ENCODE data around the gene EPM2A.

Gene EPM2A

DNA sequence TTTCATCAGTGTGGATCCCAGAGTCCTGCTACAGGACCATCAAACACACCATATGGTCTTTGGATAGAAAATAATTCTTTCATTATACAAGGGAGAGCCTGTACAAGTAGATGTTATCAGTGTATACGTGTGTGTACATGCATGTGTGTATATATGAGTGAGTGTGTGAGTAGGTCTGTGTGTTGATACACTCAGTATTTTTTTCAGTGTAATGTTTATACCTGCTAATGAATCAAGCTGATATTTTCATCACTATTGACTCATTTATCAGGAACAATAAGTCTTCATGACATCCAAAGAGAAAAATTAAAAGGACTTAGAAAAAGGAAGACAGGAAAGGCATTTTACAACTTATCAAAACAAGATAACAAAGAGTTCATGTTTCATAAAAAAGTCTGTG, 66.5 kb downstream of the EPM2A start:
- DNase-seq, result no peak

DNA sequence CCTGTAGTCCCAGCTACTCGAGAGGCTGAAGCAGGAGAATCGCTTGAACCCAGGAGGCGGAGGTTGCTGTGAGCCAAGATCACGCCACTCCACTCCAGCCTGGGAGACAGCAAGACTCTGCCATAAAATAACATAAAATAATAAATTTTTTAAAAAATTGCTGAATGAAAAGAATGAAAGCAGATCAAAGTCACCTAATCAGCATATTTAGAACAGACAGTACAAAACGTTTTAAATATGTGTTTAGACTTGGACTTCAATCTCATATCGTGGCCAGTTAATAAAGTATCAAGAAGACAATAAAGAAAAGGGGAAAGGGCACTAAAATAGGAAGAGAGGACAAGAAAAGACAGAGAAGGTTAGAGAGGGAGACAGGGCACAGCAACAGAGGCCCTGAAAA, 74.6 kb downstream of the EPM2A start:
- no peak for DNase-seq

DNA sequence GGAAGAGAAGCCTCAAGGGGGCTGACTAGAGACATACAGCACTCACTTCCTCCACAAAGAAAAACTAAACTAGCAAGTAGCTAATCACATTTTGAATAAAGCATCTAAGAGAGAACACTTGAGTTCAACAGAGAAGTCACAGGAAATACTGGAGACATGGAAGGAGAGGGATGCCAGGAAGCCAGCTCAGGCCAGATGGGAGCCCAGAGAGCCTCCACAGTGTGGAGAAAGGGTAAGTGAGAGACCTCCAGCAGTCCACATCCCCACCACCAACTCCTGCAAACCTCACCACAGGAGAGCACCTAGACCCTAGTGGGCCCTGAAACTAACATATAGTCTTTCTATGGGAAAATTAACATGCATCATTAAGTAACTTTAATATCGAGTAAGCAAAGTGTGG, 79.2 kb downstream of the EPM2A start:
- DNase-seq, result no peak

DNA sequence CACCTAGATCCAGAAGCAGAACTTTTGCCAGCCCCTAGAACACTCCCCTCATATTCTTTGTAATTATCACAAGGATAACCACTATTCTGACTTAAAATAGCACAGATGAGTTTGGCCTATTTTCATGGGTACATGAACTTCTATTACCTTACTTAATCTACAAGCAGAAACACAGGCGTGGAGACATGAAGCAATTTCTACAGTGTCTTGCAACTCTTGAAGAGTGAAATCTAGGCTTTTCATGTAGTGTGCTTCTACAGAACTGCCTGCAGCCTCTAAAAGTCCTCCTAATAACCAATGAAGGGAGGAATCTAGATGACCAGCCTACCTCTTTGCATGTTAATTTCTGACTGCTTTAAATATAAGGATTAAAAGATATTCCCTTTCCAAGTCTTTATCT, 82.7 kb downstream of the EPM2A start:
- DNase-seq, result no peak

DNA sequence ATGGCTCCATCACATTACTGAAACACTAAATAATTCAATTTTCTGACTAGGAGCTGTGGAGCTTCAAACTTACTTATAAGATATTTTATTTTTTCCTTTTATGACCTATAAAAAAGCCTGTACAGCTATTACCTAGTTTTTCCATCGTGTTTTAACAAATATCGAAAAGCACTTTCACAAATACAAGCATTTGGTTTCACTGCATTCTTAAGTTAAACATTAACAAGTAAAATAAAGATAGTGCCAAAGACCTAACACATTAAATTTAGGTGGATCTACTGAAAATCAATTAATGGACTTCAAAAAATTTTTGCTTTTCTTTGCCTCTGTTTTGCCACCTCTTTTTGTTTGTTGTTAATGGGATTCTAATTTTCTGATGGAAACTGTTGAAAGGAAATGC, 83.3 kb downstream of the EPM2A start:
- DNase-seq, result no peak

DNA sequence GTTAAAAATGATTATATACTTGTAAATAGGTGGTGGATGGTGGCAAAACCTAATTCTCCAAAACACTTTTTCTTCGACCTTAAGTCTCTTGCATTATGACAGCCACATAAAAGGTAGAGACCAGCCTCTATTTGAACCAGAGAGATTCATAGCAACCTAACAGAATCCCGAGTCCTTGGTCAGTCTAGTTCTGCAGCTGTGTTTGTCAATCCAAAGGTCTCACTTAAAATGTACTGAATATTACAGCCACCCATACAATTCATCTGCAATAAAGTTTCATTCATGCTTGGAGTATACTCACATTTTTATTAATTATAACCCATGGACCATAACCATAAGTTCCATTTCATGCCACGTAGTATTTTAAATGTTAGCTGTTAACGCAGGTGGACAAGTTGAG, 87.2 kb downstream of the EPM2A start:
- DNase-seq, result no peak

DNA sequence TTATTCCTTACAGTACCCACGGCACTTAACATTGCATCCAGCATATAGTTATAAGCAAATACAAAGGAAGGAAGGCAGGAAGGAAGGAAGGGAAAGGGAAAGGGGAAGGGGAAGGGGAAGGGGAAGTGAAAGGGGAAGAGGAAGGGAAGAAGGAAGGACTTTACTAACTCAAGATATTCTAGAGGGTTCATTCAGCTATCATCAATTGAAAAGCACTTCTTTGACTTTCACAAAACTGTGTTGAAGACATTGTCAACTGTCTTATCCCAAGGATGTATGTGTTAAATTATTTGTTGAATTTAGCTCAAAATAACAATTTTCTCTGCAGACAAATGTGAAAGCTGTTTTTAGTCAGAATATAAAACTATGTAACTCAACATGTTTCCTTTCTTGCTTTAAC, 87.7 kb downstream of the EPM2A start:
- no peak for DNase-seq

DNA sequence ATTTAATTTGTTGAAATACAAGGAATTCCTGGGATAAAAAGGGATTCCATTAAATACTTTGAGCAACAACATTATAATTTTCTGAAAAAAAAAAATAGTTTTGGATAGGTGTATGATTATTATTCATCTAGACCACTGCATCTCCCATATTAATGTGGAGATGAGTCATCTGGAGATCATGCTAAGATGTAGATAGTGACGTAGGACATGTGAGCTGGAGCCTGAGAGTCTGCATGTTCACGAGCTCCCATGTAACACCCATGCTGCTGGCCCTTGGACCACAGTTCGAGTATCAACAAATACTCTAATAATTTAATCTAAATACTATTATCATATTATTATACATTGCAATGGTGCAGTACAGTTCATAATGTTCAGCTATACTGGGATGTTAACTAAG, 91.6 kb downstream of the EPM2A start:
- DNase-seq, result no peak

DNA sequence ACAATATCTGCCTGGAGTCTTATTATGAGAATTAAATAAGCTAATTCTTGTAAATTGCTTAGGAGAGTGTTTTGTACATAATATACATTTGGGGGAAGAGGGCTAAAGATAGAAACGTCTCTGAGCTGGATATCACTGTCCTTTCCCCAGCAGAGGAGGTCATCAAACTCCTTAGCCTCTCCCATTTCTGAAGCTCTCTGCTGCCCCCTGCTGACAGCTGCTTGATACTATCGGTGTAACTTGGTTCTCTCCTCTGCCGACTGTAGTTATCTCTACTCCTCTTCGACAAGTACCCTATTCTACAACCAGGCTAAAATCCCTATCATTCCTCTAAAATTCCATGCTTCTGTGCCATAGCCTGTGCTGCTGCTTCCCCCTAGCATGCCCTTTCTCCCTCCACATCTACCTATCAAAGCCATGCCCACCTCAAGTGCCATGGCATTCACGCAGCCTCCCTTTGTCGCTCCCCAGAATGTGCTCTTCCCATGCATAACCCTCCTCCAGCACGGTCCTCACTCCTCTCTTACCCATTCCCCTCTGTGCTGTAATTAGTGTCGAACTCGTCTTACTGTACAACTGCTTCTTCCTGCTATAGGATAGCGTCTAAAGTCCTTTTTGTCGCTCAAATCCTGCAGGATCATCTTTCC, 101.2 kb downstream of the EPM2A start:
- peak; percentile 42 for DNase-seq

DNA sequence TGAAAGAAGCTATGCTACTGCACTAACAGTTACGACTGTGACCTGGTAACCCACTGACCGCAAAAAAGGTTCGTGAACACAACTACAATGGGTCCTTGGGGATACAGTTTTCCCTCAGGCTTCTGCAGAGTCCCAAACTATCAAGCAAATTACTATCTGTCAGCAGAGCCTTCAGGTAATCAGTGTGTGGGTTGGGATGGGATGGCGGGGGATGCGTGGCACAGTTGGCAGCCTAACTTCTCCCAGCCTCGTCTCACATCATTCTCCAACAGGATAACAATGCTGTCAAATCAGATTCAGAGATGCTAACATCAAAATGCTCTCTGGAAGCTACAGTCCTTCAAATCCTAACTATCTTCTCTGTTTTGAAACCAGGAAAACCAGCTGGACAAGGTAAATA, 102.3 kb downstream of the EPM2A start:
- no peak for DNase-seq

DNA sequence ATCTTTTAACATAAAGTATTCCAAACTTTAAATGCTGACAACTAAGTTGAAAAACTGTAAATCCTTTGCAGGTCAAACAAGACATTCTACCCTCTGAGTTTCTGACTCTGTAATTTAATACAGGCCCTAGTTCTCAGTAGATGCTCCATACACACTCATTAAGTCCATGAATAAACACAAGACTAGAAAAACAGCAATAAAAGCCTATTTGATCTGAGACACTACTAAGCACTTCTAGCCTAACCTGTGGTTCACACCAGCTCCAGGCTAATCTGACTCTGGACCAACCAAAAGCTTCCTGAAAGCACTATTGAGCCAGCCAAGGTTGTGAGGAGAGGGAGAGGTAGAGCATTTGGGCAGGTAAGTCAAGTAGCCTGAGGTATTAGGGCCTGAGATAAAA, 103.9 kb downstream of the EPM2A start:
- DNase-seq, result peak; percentile 50

DNA sequence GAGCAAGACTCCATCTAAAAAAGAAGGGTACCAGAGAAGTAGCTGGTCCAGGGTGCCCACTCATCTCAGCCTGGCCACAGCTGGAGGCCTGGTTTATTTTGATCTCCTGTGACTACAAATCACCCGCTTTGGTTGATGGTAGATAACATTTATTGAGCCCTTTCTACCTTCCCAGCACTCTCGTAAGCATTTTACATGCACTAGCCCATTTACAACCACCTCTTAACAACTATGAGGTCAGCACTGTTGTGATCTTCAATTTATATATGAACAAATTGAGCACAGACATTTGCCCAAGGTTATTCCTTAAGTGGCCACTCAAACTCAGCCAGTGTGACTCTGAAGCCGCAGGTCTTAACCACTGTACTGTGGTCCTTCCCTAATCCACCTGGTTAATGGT, 104.7 kb downstream of the EPM2A start:
- no peak for DNase-seq

DNA sequence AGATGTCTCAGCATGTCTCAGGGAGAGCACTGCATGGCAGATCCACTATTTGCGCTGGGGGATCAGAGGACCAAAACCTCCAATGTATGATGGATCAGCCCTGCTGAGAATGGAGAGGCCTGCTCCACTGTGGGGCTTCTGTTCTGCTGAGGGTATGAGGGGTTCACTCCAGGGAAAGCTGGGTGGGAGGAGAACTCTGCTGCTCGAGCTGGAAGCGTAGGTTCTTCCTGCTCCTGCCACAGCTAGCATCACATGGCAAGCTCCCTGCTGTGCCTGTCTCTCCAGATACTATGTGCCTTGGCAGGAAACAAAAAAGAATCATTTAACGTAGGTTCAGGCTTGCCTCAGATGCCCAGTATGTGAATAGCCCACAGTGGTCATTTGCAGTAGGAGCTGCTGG, 105.8 kb downstream of the EPM2A start:
- no peak for DNase-seq

DNA sequence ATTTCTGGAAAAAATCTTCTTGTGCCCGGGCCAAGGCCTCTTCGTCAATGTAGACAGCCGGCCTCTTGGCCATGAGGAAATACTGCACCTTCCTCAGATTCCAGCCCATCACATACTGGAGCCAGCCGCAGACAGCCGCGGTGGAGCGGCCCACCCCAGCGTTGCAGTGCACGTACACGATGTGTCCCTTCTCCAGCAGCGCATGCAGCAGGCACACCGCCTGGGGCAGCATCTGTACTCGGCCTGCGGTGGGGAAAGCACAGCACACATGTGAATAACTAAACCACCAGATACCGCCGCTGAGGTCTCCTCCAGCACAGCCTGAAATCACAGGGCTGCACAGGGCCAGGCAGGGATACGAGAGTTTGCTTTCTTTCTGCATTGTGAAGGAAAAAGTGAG, 107.9 kb downstream of the EPM2A start:
- DNase-seq, result no peak

DNA sequence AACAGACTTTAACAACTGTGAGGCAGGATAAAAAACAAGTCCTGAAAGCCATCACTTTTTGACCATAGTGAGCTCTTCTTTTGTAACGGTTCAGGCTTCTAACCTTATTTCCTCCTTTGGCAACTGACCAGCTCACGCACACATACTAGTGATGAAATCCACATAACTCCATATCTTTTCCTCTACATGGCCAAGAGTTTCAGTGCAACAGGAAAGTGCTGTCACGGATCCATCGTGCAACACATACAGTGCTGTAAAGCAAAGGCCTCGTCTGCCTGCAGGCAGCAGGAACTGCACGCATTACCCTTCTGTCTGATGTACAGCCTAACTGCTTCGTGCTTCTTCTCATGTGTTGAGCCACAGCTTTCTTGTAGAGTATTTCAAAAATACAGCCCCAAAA, 108.5 kb downstream of the EPM2A start:
- no peak for DNase-seq

DNA sequence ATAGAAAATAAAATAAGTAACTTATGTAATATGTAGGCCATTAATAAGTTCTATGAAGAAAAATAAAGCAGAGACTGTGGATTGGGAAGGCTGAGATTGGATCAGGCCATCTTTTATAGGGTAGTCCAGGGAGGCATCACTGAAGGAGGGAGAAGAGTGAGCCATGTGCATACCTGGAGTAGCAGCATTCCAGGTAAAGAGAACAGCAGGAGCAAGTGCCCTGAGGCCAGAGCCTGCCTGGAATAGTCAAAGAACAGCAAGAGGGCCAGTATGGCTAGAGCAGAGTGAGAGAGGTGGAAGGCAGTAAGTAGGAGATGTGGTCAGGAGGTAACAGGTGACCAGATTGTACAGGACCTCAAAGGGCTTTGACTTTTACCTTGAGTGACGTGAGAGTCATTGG, 112.1 kb downstream of the EPM2A start:
- DNase-seq, result no peak

DNA sequence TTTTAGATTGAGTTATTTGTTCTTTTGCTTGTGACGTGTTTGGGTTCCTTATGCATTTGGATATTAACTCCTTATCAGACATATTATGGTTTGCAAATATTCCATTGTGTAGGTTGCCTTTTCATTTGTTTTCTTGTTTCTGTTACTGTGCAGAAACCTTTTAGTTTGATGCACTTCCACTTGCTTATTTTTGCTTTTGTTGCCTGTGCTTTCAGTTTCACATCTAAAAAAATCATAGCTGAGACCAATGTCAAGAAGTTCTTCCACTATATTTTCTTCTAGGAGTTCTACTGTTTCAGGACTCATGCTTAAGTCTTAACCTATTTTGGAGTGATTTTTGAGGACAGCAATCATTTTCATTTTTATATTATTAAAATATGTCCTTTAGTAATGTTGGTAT, 113.5 kb downstream of the EPM2A start:
- no peak for DNase-seq

DNA sequence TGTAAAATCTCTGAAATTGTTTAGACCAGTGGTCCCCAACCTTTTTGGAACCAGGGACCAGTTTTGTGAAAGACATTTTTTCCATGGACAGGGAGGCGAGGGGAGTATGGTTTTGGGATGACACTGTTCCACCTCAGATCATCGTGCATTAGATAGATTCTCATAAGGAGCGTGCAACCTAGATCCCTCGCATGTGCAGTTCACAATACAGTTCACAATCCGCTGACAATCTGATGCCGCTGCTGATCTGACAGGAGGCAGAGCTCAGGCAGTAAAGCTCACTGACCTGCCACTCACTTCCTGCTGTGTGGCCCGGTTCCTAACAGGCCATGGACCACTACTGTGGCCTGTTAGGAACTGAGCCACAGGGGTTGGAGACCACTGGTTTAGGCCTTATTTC, 115.2 kb downstream of the EPM2A start:
- no peak for DNase-seq

DNA sequence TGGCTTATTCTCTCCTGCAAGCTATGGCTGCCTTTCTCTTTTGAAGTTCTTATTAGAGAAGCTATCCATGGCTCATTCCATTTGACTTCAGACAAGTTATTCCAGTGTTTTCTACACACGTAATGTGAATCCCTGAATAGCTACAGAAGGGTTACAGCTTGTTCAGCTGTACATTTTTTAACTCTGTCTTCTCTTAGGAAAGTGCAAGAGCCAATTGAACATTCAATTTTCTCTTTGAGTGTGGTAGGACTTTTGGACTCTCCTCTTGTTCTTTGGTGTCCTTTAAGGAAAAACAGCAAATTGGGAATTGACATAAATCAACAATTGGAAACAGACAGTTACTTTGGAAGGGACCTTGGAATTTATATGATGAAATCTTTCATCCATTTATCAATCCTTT, 125.8 kb downstream of the EPM2A start:
- DNase-seq, result no peak

DNA sequence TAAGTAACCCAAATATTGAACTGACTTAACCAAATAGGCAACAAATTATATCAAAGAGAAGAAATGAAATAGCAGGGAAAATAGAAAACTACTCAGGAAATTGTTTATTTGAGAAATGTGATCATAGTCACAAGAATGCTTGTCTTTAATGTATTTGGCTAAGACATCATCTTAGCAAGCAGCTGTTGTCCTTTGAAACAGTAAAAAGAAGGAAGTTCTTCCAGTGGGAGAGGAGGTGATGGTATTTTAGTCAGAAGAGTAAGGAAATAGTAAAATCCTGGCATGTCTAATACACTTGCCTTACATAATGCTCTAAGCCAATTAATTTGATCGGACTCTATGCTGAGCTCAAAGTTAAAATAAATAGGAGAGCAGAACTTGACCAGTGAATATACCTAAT, 126.5 kb downstream of the EPM2A start:
- DNase-seq, result no peak

DNA sequence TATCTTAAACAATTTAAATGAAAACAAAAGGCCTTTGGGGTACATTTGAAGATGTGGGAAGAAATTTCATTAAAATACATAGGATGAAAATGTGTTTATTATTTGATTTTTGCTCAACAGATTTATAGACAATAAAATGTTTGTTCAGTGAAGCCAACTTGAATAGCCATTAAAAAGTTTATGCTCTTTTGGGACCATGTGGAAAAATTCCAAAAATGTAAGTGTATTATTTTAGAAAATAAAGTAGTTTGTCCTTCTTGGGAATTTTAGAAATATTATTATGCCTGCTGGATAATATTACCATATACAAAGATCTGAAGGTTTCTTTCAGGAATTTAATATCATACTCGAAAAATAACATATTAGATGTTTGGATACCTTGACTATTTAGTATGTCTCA, 131.3 kb downstream of the EPM2A start:
- DNase-seq, result no peak

DNA sequence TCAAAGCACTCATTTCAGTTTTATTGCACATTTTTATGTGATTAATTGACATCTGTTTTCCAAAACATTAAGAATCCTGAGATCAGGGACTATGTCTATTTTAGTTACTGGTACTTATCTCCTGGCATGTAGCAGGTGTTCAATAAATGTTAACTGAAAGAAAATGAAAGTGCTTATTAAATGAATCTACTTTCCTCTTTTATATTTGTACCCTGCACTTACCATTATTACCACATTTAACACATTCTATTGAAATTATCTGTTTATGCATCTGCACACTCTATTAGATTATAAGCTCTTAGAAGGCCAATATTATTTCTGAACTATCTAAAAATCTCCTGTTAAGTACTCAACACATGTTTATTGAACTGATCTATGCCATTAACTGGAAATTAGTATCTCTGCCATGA, 131.9 kb downstream of the EPM2A start:
- no peak for DNase-seq

DNA sequence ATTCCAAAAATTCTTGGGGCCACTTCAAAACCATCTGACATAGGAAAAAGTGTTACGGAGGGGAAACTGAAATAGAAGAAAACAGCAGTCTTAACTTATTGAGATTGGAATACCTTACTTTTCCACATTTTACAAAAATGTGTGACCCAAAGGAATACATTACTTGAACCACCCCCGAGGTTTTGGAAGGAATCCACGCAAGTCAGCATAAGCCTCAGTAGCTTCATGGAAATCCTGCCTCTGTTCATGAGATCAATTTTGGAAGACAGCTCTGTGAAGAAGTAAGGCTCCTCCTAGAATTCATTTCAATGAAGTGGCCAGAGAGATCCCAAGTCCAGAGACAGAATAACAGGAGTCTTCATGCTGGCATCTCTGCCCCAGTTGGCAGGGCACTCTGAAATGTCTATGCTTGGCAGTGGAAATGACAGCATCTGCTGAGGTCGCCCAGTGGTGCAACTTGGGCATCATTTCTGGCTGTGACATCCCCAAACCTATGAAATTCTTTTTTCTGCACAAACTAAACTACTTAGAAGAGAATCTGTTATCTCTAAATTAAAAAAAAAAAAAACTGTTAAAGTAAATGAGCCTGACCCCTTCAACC, 132.5 kb downstream of the EPM2A start:
- DNase-seq, result no peak

DNA sequence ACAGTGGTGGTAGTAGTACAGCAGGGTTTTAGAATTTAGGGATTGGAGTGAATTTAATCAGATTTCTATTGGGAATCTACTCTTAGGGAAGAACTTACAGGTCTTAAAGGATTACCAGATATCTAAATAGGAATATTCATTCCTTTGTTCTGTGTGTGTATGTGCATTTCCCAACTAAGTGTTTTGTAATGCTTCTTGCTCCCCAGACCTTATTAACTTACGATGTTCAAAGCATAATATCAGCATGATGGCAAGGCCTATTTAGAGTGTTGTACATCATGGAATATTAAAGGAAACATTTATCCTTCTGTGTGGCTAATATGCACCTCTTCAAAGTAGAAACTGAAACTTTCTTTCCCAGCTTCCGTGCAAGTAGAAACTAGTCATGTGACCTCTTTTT, 133.9 kb downstream of the EPM2A start:
- no peak for DNase-seq

DNA sequence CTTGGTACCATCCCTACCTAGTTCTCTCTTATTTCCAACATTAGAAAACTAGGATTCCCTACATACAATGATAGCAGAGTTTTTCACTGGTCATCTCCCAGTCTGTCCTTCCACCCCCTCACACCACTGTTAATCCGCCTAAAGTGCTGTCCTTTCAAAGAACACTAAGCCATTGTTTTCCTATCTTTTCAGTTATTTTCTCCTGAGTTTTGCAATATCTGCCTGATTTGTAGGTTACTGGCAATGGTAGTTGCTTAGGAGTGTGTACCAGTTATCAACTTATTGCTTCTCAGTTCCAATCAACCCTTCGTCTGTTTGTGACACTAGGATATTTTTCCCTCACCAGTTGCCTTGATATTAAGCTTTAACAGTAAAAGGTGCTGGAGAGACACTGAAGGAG, 135.0 kb downstream of the EPM2A start:
- DNase-seq, result no peak

DNA sequence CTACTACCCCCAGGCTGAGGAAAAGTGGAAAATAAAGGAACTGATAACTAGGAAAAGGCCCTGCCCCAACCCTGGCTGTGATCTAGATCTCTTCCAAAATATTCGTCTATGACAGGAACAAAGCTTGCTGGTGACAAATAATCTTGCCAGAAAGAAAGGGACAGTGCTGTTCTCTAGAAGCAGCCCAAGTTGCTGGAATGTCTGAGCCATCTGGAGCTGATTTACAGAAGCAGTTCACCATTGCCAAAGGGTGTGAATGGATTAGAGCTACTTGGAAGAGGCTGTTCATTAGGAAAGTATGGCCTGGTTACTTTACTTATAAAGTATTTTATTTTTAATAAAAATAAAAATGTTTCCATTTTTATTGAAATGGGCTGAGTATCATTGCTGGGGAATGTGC, 146.3 kb downstream of the EPM2A start:
- DNase-seq, result no peak

Measured in NCI-H2029 treated with DMSO at 0.1 percent for 48 hours (cell line).